ENCODE measurements around the gene TRIM65.
"Not testable (repeated sequence)": the region's sequence is repeated elsewhere in the genome, so short reads cannot be mapped to it uniquely, and the experiment has no call there.

TRIM65 gene

DNA sequence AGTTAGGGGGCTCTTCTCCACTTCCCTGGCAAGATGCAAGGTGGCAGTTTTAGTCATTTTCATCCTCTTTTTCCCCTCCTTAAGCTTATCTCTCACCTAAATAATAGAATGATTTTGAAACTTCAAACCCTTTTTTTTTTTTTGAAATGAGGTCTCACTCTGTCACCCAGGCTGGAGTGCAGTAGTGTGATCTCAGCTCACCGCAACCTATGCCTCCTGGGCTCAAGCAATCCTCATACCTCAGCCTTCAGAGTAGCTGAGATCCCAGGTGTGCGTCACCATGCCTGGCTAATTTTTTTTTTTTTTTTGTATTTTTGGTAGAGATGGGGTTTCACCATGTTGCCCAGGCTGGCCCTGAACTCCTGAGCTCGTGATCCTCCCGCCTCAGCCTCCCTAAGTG lies 31.9 kb downstream of the TRIM65 start:
- not testable (repeated sequence) for DNase-seq (ENCODE audit: low spot score); H3K4me2 ChIP-seq (ENCODE audit: insufficient read depth, low read length, poor library complexity, severe bottlenecking); H3K18ac ChIP-seq (ENCODE audit: low read length); H3K9me3 ChIP-seq (replicated peaks in 1 of 2; ENCODE audit: control insufficient read depth in 2 of 2, insufficient read depth in 1 of 2, low read depth in 1 of 2, low read length in 2 of 2); H3K23ac ChIP-seq (ENCODE audit: low read depth, low read length, poor library complexity); H2BK120ac ChIP-seq (ENCODE audit: low read depth, low read length); H3K27ac ChIP-seq (replicated peaks; ENCODE audit: low read length); H2BK15ac ChIP-seq (ENCODE audit: low read length); H3K14ac ChIP-seq (ENCODE audit: low read length); H3K36me3 ChIP-seq (replicated peaks in 1 of 2; ENCODE audit: control insufficient read depth in 2 of 2, insufficient read depth in 2 of 2, low read length in 2 of 2); H2BK12ac ChIP-seq (ENCODE audit: low read length); H3K9ac ChIP-seq (ENCODE audit: low read depth, low read length, poor library complexity); H4K8ac ChIP-seq (ENCODE audit: low read depth, low read length); H3K4me3 ChIP-seq (ENCODE audit: low read length in 2 of 2); H2BK5ac ChIP-seq (ENCODE audit: low read length); H4K91ac ChIP-seq (ENCODE audit: low read depth, low read length, poor library complexity); H3K27me3 ChIP-seq (ENCODE audit: control insufficient read depth in 3 of 3, insufficient read depth in 3 of 3, low read depth in 1 of 3, low read length in 3 of 3); H3K79me1 ChIP-seq (ENCODE audit: low read depth, low read length); H3K4ac ChIP-seq (ENCODE audit: low read length)
- no CpG with 5 or more reads among the region's 4 CpGs for WGBS, 2 donors (ENCODE audit: extremely low coverage in 2 of 2, insufficient read length in 2 of 2, insufficient replicate concordance in 1 of 2)
- peak overlapping the region; percentile 35 for H2AK5ac ChIP-seq (ENCODE audit: low read depth, low read length)
- H3K4me1 ChIP-seq (ENCODE audit: control insufficient read depth in 2 of 2, insufficient read depth in 1 of 2, low read depth in 1 of 2, low read length in 2 of 2), result peaks cover 7 to 20% of the 10 kb centered on the region in 2 donors
- peak overlapping the region; percentile 73 for H2AFZ ChIP-seq (ENCODE audit: low read length)

- Histone ChIP-seq H2AK5ac (ENCODE audit: low read depth, low read length) (no peak overlapping the region), H3K27ac (replicated peaks; ENCODE audit: low read length) (no peak overlapping the region), H3K9me3 (replicated peaks in 1 of 2; ENCODE audit: control insufficient read depth in 2 of 2, insufficient read depth in 1 of 2, low read depth in 1 of 2, low read length in 2 of 2) (peaks cover 0 to 2% of the 10 kb centered on the region in 2 donors), H3K9ac (ENCODE audit: low read depth, low read length, poor library complexity) (no peak overlapping the region), H4K91ac (ENCODE audit: low read depth, low read length, poor library complexity) (no peak overlapping the region), H2BK12ac (ENCODE audit: low read length) (no peak overlapping the region), H2BK5ac (ENCODE audit: low read length) (no peak overlapping the region), H3K4me2 (ENCODE audit: insufficient read depth, low read length, poor library complexity, severe bottlenecking) (no peak overlapping the region), H3K4me1 (ENCODE audit: control insufficient read depth in 2 of 2, insufficient read depth in 1 of 2, low read depth in 1 of 2, low read length in 2 of 2) (peaks cover 5 to 17% of the 10 kb centered on the region in 2 donors), H3K4ac (ENCODE audit: low read length) (no peak overlapping the region), H3K79me1 (ENCODE audit: low read depth, low read length) (no peaks in the 10 kb centered on the region), H3K18ac (ENCODE audit: low read length) (no peak overlapping the region), H4K8ac (ENCODE audit: low read depth, low read length) (no peak overlapping the region), H3K36me3 (replicated peaks in 1 of 2; ENCODE audit: control insufficient read depth in 2 of 2, insufficient read depth in 2 of 2, low read length in 2 of 2) (no peaks in the 10 kb centered on the region), H3K14ac (ENCODE audit: low read length) (no peak overlapping the region), H3K4me3 (ENCODE audit: low read length in 2 of 2) (no peak overlapping the region), H2BK120ac (ENCODE audit: low read depth, low read length) (no peak overlapping the region), H2AFZ (ENCODE audit: low read length) (peak overlapping the region; percentile 73), H3K23ac (ENCODE audit: low read depth, low read length, poor library complexity) (no peak overlapping the region), H2BK15ac (ENCODE audit: low read length) (no peak overlapping the region), H3K27me3 (ENCODE audit: control insufficient read depth in 3 of 3, insufficient read depth in 3 of 3, low read depth in 1 of 3, low read length in 3 of 3) (no peaks in the 10 kb centered on the region)
- DNase-seq (ENCODE audit: low spot score), result no peak
- no CpG with 5 or more reads among the region's 8 CpGs for WGBS, 2 donors (ENCODE audit: extremely low coverage in 2 of 2, insufficient read length in 2 of 2, insufficient replicate concordance in 1 of 2)
Measured at GRCh38 chr17:75864448-75864871, 32.3 kb downstream of the TRIM65 start.

GRCh38 chr17:75861927-75862317 lies 34.8 kb downstream of the TRIM65 start:
- no peak for DNase-seq (ENCODE audit: low spot score)
- no peak overlapping the region for H3K9ac ChIP-seq (ENCODE audit: low read depth, low read length, poor library complexity)
- WGBS, 2 donors (ENCODE audit: extremely low coverage in 2 of 2, insufficient read length in 2 of 2, insufficient replicate concordance in 1 of 2), result no CpG with 5 or more reads among the region's 9 CpGs
- H3K9me3 ChIP-seq (replicated peaks in 1 of 2; ENCODE audit: control insufficient read depth in 2 of 2, insufficient read depth in 1 of 2, low read depth in 1 of 2, low read length in 2 of 2), result peaks cover 0 to 2% of the 10 kb centered on the region in 2 donors
- no peak overlapping the region for H4K91ac ChIP-seq (ENCODE audit: low read depth, low read length, poor library complexity)
- no peak overlapping the region for H2BK12ac ChIP-seq (ENCODE audit: low read length)
- no peak overlapping the region for H2BK5ac ChIP-seq (ENCODE audit: low read length)
- H3K14ac ChIP-seq (ENCODE audit: low read length), result no peak overlapping the region
- H3K4me3 ChIP-seq (ENCODE audit: low read length in 2 of 2), result peak overlapping the region in 1 of 2 donors; percentile 60
- H2BK120ac ChIP-seq (ENCODE audit: low read depth, low read length), result no peak overlapping the region
- no peak overlapping the region for H2BK15ac ChIP-seq (ENCODE audit: low read length)
- no peak overlapping the region for H3K4ac ChIP-seq (ENCODE audit: low read length)
- H3K27me3 ChIP-seq (ENCODE audit: control insufficient read depth in 3 of 3, insufficient read depth in 3 of 3, low read depth in 1 of 3, low read length in 3 of 3), result no peaks in the 10 kb centered on the region
- H3K79me1 ChIP-seq (ENCODE audit: low read depth, low read length), result no peaks in the 10 kb centered on the region
- no peak overlapping the region for H4K8ac ChIP-seq (ENCODE audit: low read depth, low read length)
- H3K27ac ChIP-seq (replicated peaks; ENCODE audit: low read length), result no peak overlapping the region
- H3K18ac ChIP-seq (ENCODE audit: low read length), result no peak overlapping the region
- H3K23ac ChIP-seq (ENCODE audit: low read depth, low read length, poor library complexity), result no peak overlapping the region
- peaks cover 5 to 13% of the 10 kb centered on the region in 2 donors for H3K4me1 ChIP-seq (ENCODE audit: control insufficient read depth in 2 of 2, insufficient read depth in 1 of 2, low read depth in 1 of 2, low read length in 2 of 2)
- no peak overlapping the region for H2AFZ ChIP-seq (ENCODE audit: low read length)
- no peaks in the 10 kb centered on the region for H3K36me3 ChIP-seq (replicated peaks in 1 of 2; ENCODE audit: control insufficient read depth in 2 of 2, insufficient read depth in 2 of 2, low read length in 2 of 2)
- H3K4me2 ChIP-seq (ENCODE audit: insufficient read depth, low read length, poor library complexity, severe bottlenecking), result peak overlapping the region; percentile 2
- no peak overlapping the region for H2AK5ac ChIP-seq (ENCODE audit: low read depth, low read length)

DNA sequence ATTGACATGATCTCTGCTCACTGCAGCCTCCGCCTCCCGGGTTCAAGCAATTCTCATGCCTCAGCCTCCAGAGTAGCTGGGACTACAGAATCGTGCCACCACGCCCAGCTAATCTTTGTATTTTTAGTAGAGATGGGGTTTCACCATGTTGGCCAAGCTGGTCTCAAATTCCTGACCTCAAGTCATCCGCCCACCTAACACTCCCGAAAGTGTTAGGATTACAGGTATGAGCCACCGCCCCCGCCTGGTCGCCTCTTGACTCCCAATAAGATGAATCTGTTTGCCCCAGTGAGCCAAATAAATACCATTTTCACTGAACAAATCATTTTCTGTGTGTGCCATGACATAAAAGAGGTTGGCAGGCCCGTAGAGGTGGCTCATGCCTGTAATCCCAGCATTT lies 37.4 kb downstream of the TRIM65 start:
- H3K4me1 ChIP-seq (ENCODE audit: control insufficient read depth in 2 of 2, insufficient read depth in 1 of 2, low read depth in 1 of 2, low read length in 2 of 2); H3K4me2 ChIP-seq (ENCODE audit: insufficient read depth, low read length, poor library complexity, severe bottlenecking); H4K8ac ChIP-seq (ENCODE audit: low read depth, low read length); H3K9me3 ChIP-seq (replicated peaks in 1 of 2; ENCODE audit: control insufficient read depth in 2 of 2, insufficient read depth in 1 of 2, low read depth in 1 of 2, low read length in 2 of 2); H3K36me3 ChIP-seq (replicated peaks in 1 of 2; ENCODE audit: control insufficient read depth in 2 of 2, insufficient read depth in 2 of 2, low read length in 2 of 2); H2AK5ac ChIP-seq (ENCODE audit: low read depth, low read length); H3K14ac ChIP-seq (ENCODE audit: low read length); H3K4ac ChIP-seq (ENCODE audit: low read length); H3K4me3 ChIP-seq (ENCODE audit: low read length in 2 of 2); DNase-seq (ENCODE audit: low spot score); H2BK5ac ChIP-seq (ENCODE audit: low read length); H3K79me1 ChIP-seq (ENCODE audit: low read depth, low read length); H3K9ac ChIP-seq (ENCODE audit: low read depth, low read length, poor library complexity); H2AFZ ChIP-seq (ENCODE audit: low read length); H3K27me3 ChIP-seq (ENCODE audit: control insufficient read depth in 3 of 3, insufficient read depth in 3 of 3, low read depth in 1 of 3, low read length in 3 of 3); H3K18ac ChIP-seq (ENCODE audit: low read length); H4K91ac ChIP-seq (ENCODE audit: low read depth, low read length, poor library complexity); H3K23ac ChIP-seq (ENCODE audit: low read depth, low read length, poor library complexity); H3K27ac ChIP-seq (replicated peaks; ENCODE audit: low read length); H2BK120ac ChIP-seq (ENCODE audit: low read depth, low read length); H2BK15ac ChIP-seq (ENCODE audit: low read length); H2BK12ac ChIP-seq (ENCODE audit: low read length): not testable (repeated sequence)
- WGBS, 2 donors (ENCODE audit: extremely low coverage in 2 of 2, insufficient read length in 2 of 2, insufficient replicate concordance in 1 of 2), result no CpG with 5 or more reads among the region's 10 CpGs

Measured in neuronal stem cell (in vitro differentiated cells).